H1 (cell line): ENCODE data around the gene SEMA3C. TPM values are rescaled to one million over a fixed set of nuclear protein-coding genes. Genes with fewer than 3 reads are reported as not detected.

Experiments used
- CTCF ChIA-PET: fragments of 300-600 bp; sonication (Branson Sonifier 250); formaldehyde crosslinking; loops from one replicate; lab custom pipeline; 2021; ENCODE audit not compliant: partially characterized antibody; lab: Charles Lee
- POLR2A ChIA-PET: fragments of 300-600 bp; sonication (Branson Sonifier 250); formaldehyde crosslinking; loops from one replicate; lab custom pipeline; 2021; ENCODE audit warnings: inconsistent platforms; ENCODE audit not compliant: partially characterized antibody; lab: Charles Lee
- DNase-seq, 2 experiments: peaks; one replicate each; pipeline versions ENCODE4 v3.0.0 to v3.0.0-alpha.2; 2010 to 2022; ENCODE audit warnings: low spot score in 2 of 2, low read depth in 1 of 2, mixed read lengths in 1 of 2
- FAIRE-seq: peaks from 2 replicates; lab custom pipeline; 2011; peaks lifted over from hg19 to GRCh38; lab: Jason Lieb, UNC
- H2AFZ ChIP-seq: 2 replicates; pipeline ENCODE4 v1.8.1; 2012; ENCODE audit warnings: low read length, inconsistent platforms
- H2AK5ac ChIP-seq: 2 replicates; pipeline ENCODE4 v1.6.1; 2013; ENCODE audit warnings: low read depth, low read length
- H2BK120ac ChIP-seq: replicated peaks from 2 replicates; pipeline ENCODE3; 2013; ENCODE audit warnings: low read depth, low read length, inconsistent platforms
- H2BK12ac ChIP-seq: 2 replicates; pipeline ENCODE4 v1.6.1; 2013; ENCODE audit warnings: low read depth, low read length
- H2BK15ac ChIP-seq: 2 replicates; pipeline ENCODE4 v1.6.1; 2013; ENCODE audit warnings: low read length
- H2BK20ac ChIP-seq: 2 replicates; pipeline ENCODE4 v1.6.1; 2013; ENCODE audit warnings: low read length
- H2BK5ac ChIP-seq: 2 replicates; pipeline ENCODE4 v1.6.1; 2013; ENCODE audit warnings: low read depth, low read length
- H3K14ac ChIP-seq: 2 replicates; pipeline ENCODE4 v1.6.1; 2013; ENCODE audit warnings: inconsistent platforms; ENCODE audit not compliant: insufficient read length
- H3K18ac ChIP-seq: 2 replicates; pipeline ENCODE4 v1.6.1; 2013; ENCODE audit warnings: low read length; ENCODE audit errors: extremely low read depth
- H3K23ac ChIP-seq: 2 replicates; pipeline ENCODE4 v1.6.1; 2013; ENCODE audit warnings: inconsistent platforms; ENCODE audit not compliant: insufficient read length
- H3K23me2 ChIP-seq: 2 replicates; pipeline ENCODE4 v1.6.1; 2013; ENCODE audit warnings: low read depth, low read length
- H3K27ac ChIP-seq: 2 replicates; pipeline ENCODE4 v1.6.1; 2011; ENCODE audit warnings: low read depth, low read length, inconsistent platforms
- H3K27me3 ChIP-seq, 4 experiments: replicated peaks in 1 of 4; 1 replicate in 1 of 4; 2 replicates in 3 of 4; pipeline versions ENCODE4 v1.6.1 to v1.8.1; 2011 to 2013; ENCODE audit warnings: low read length in 3 of 4, mild to moderate bottlenecking in 3 of 4, inconsistent platforms in 2 of 4, mixed read lengths in 2 of 4, moderate library complexity in 1 of 4; ENCODE audit not compliant: control insufficient read depth in 3 of 4, insufficient read depth in 3 of 4; ENCODE audit errors: extremely low read depth in 1 of 4
- H3K36me3 ChIP-seq, 4 experiments: 2 replicates each; pipeline versions ENCODE4 v1.6.1 to v1.8.1; 2011 to 2013; ENCODE audit warnings: mild to moderate bottlenecking in 4 of 4, low read length in 3 of 4, moderate library complexity in 2 of 4, control low read depth in 1 of 4, inconsistent platforms in 1 of 4; ENCODE audit not compliant: insufficient read depth in 4 of 4, control insufficient read depth in 2 of 4
- H3K4ac ChIP-seq: replicated peaks from 2 replicates; pipeline ENCODE3; 2013; ENCODE audit warnings: low read length, low read depth, mixed read lengths, inconsistent platforms; ENCODE audit not compliant: insufficient read length
- H3K4me1 ChIP-seq, 4 experiments: replicated peaks in 1 of 4; 1 replicate in 1 of 4; 2 replicates in 3 of 4; pipeline versions ENCODE4 v1.6.1 to v1.8.1; 2011 to 2013; ENCODE audit warnings: low read length in 3 of 4, inconsistent platforms in 2 of 4, mixed read lengths in 1 of 4; ENCODE audit not compliant: insufficient read depth in 4 of 4, control insufficient read depth in 3 of 4
- H3K4me2 ChIP-seq, 2 experiments: 2 replicates each; pipeline versions ENCODE4 v1.6.1 to v1.8.1; 2011 to 2013; ENCODE audit warnings: low read depth in 2 of 2, low read length in 2 of 2, control low read depth in 1 of 2, inconsistent platforms in 1 of 2, mild to moderate bottlenecking in 1 of 2; ENCODE audit not compliant: insufficient read depth in 1 of 2
- H3K4me3 ChIP-seq, 4 experiments: fragments of 200-600, 300-600 bp in 1 of 4; sonication (generic), shearing (Covaris generic), sonication (Bioruptor Twin) in 1 of 4; 2 replicates each; pipeline versions ENCODE4 v1.5.1 to v1.8.1; 2011 to 2016; ENCODE audit warnings: low read length in 4 of 4, low read depth in 3 of 4, control low read depth in 2 of 4, inconsistent platforms in 2 of 4, mild to moderate bottlenecking in 2 of 4, mixed read lengths in 1 of 4, moderate library complexity in 1 of 4; ENCODE audit not compliant: insufficient read depth in 2 of 4; ENCODE audit errors: extremely low read depth in 1 of 4
- H3K56ac ChIP-seq: replicated peaks from 2 replicates; pipeline ENCODE3; 2013; ENCODE audit warnings: low read depth, mild to moderate bottlenecking, mixed read lengths, low read length, inconsistent platforms; ENCODE audit not compliant: insufficient read length
- H3K79me1 ChIP-seq: 2 replicates; pipeline ENCODE4 v1.6.1; 2013; ENCODE audit warnings: low read depth, low read length, control low read depth
- H3K79me2 ChIP-seq, 2 experiments: 2 replicates each; pipeline versions ENCODE4 v1.6.1 to v1.8.1; 2012 to 2013; ENCODE audit warnings: low read length in 2 of 2, mild to moderate bottlenecking in 2 of 2, inconsistent platforms in 1 of 2; ENCODE audit not compliant: insufficient read depth in 2 of 2, control insufficient read depth in 1 of 2
- H3K9ac ChIP-seq, 4 experiments: replicated peaks in 1 of 4; 1 replicate in 1 of 4; 2 replicates in 3 of 4; pipeline versions ENCODE4 v1.6.1 to v1.8.1; 2011 to 2013; ENCODE audit warnings: low read depth in 3 of 4, low read length in 3 of 4, control low read depth in 2 of 4, mild to moderate bottlenecking in 2 of 4, moderate library complexity in 2 of 4, inconsistent platforms in 1 of 4; ENCODE audit errors: extremely low read depth in 1 of 4
- H3K9me3 ChIP-seq, 2 experiments: 2 replicates each; pipeline versions ENCODE4 v1.6.1 to v1.8.1; 2012 to 2013; ENCODE audit warnings: mild to moderate bottlenecking in 2 of 2, moderate library complexity in 2 of 2, control low read depth in 1 of 2, inconsistent platforms in 1 of 2, low read depth in 1 of 2, low read length in 1 of 2, mixed read lengths in 1 of 2; ENCODE audit not compliant: insufficient read depth in 2 of 2
- H4K20me1 ChIP-seq, 2 experiments: replicated peaks in 1 of 2; 2 replicates each; pipeline versions ENCODE3 to v1.8.1; 2011 to 2013; ENCODE audit warnings: inconsistent platforms in 2 of 2, low read length in 2 of 2, mild to moderate bottlenecking in 1 of 2; ENCODE audit not compliant: insufficient read depth in 2 of 2, control insufficient read depth in 1 of 2
- H4K5ac ChIP-seq: 2 replicates; pipeline ENCODE4 v1.6.1; 2013; ENCODE audit warnings: low read length, low read depth, mixed read lengths, inconsistent platforms; ENCODE audit not compliant: insufficient read length
- H4K8ac ChIP-seq: 2 replicates; pipeline ENCODE4 v1.8.0; 2013; ENCODE audit warnings: mild to moderate bottlenecking, moderate library complexity, low read length, inconsistent platforms; ENCODE audit not compliant: insufficient read depth; ENCODE audit errors: extremely low read depth
- H4K91ac ChIP-seq: replicated peaks from 2 replicates; pipeline ENCODE3; 2013; ENCODE audit warnings: low read length, mixed read lengths, inconsistent platforms; ENCODE audit not compliant: insufficient read length
- WGBS, 2 experiments: shearing (Covaris generic) in 1 of 2; methylation state at CpG; one replicate each; pipeline versions ENCODE4 v1.1.6 to v1.1.7; 2013 to 2015; ENCODE audit warnings: low lambda C conversion rate in 2 of 2, mixed read lengths in 2 of 2, inconsistent platforms in 1 of 2, low coverage in 1 of 2, missing lambda C conversion rate in 1 of 2; ENCODE audit not compliant: insufficient replicate concordance in 2 of 2, insufficient coverage in 1 of 2, insufficient read length in 1 of 2; ENCODE audit errors: extremely low coverage in 1 of 2, missing lambda C conversion rate in 1 of 2; 5-methylcytosine and 5-hydroxymethylcytosine counted together
- polyA plus RNA-seq, 7 experiments: library from polyadenylated mRNA; depleted of rRNA in 3 of 7; stranded (reverse) in 5 of 7; unstranded in 2 of 7; fragments of >200 nt in 5 of 7; fragments of 200-250 nt in 2 of 7; gene quantifications; 1 replicate in 5 of 7; 2 replicates in 1 of 7; 4 replicates in 1 of 7; pipeline versions ENCODE4 v1.2.1 to v1.2.3, GENCODE V29; 2011 to 2013; ENCODE audit warnings: missing spikeins in 2 of 7, mixed read lengths in 2 of 7
- total RNA-seq: library from RNA; stranded (reverse); fragmentation: NEBNext Ultra II Directional; extraction: Animal tissue kit (Norgen Biotek cat#: 25700); gene quantifications from 2 replicates; pipeline ENCODE4 v1.2.1, GENCODE V29; 2021

Gene SEMA3C
- total and polyA plus RNA-seq, 2 of the 8 experiments (the other 6 are each of a cell fraction or from before 2014, with no cell fraction given), result 0.15 to 1.4 TPM

DNA sequence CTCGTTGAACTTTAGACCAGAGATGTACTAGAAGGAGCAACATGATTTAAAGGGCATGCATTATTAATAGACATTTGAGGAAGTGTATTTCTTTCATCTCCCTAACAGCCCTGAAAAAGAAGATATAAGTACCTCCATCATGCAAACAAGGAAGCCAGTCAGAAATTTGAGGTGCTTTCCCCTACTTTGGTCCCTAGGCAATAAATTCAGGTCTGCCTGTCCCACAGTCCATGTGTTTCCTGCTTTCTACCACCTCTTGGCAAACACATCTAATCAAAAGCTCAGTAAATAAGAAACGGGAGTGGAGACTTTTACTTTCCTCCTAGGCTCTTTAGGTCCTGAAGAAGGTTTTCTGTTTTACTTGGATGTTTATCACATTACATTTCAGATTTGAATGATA lies 5.2 kb upstream of the SEMA3C start:
- Histone ChIP-seq H3K79me2 (no peaks in the 10 kb centered on the region), H3K4me2 (no peak overlapping the region), H3K27me3 (peaks cover 0 to 5% (median 3%) of the 10 kb centered on the region in 4 experiments; a peak in 4 of 7 replicates), H4K20me1 (no peaks in the 10 kb centered on the region), H2BK5ac (no peak overlapping the region), H3K9ac (no peak overlapping the region), H3K4me3 (no peak overlapping the region), H3K18ac (no peak overlapping the region), H2AFZ (no peak overlapping the region), H4K5ac (no peak overlapping the region), H3K27ac (no peak overlapping the region), H3K9me3 (0 out of 4 replicates have a peak, but pooled peaks cover 0 to 5% of the 10 kb centered on the region in 2 experiments), H4K91ac (no peak overlapping the region), H3K36me3 (no peaks in the 10 kb centered on the region), H2BK12ac (no peak overlapping the region), H2BK20ac (no peak overlapping the region), H3K23me2 (no peaks in the 10 kb centered on the region), H2AK5ac (no peak overlapping the region), H3K79me1 (no peaks in the 10 kb centered on the region), H3K23ac (no peak overlapping the region), H2BK120ac (no peak overlapping the region), H3K4me1 (peaks cover 0 to 5% (median 0%) of the 10 kb centered on the region in 4 experiments; a peak in 3 of 7 replicates), H3K4ac (no peak overlapping the region), H3K14ac (no peak overlapping the region), H3K56ac (no peak overlapping the region), H2BK15ac (no peak overlapping the region), H4K8ac (no peak overlapping the region)
- FAIRE-seq (no peak), DNase-seq (no peak)
- CTCF ChIA-PET, result no interaction called here
- POLR2A ChIA-PET, result no interaction called here
- WGBS, 2 experiments, result 81% methylated on average over 2 of the region's 2 CpGs; no CpG with 5 or more reads in 1 of the 2 experiments
